ENCODE measurements around the gene ARRDC3. TPM values are rescaled to one million over a fixed set of nuclear protein-coding genes. Genes with fewer than 3 reads are reported as not detected.

ARRDC3 gene
- total and polyA plus RNA-seq, 2 experiments from 2014 or later, result 46.0 to 61.2 TPM

GRCh38 chr5:91417219-91417618, 34.1 kb upstream of the ARRDC3 start:
- Histone ChIP-seq H3K36me3 (ENCODE audit: low read depth) (no peaks in the 10 kb centered on the region), H3F3A (ENCODE audit: insufficient read depth) (no peaks in the 10 kb centered on the region), H2AFZ (no peak overlapping the region), H3K9me2 (ENCODE audit: insufficient read depth) (no peaks in the 10 kb centered on the region), H3K4me2 (ENCODE audit: unreplicated experiment) (no peak overlapping the region), H3K9me3 (ENCODE audit: low read depth) (no peaks in the 10 kb centered on the region), H3K27ac (no peak overlapping the region), H4K20me1 (ENCODE audit: insufficient read depth) (no peaks in the 10 kb centered on the region), H3K4me3 (no peak overlapping the region), H3K27me3 (replicated peaks; ENCODE audit: insufficient read depth) (no peaks in the 10 kb centered on the region), H3K9ac (no peak overlapping the region), H3K79me2 (ENCODE audit: insufficient read depth) (no peaks in the 10 kb centered on the region), H3K4me1 (ENCODE audit: insufficient read depth) (no peaks in the 10 kb centered on the region)
- TF ChIP-seq EZH2phosphoT487 (IDR thresholded peaks at IDR 0.05; ENCODE audit: insufficient read depth, low read depth) (no peak), EZH2 (IDR thresholded peaks at IDR 0.05; ENCODE audit: insufficient read depth, poor library complexity, severe bottlenecking) (no peak)
- DNase-seq, result no peak
- in situ Hi-C loops (cut with MboI), result loop anchor here (25.0 kb wide), 1 partner anchor 555 kb away; no protein-coding TSS in a partner anchor
- WGBS, 2 experiments (ENCODE audit: low coverage in 1 of 2, low lambda C conversion rate in 2 of 2, missing lambda C conversion rate in 2 of 2), result 88 to 92% methylated on average over 3 of the region's 3 CpGs

- no peak overlapping the region for H3K27ac ChIP-seq
- no peaks in the 10 kb centered on the region for H3K79me2 ChIP-seq (ENCODE audit: insufficient read depth)
- WGBS, 2 experiments (ENCODE audit: low coverage in 1 of 2, low lambda C conversion rate in 2 of 2, missing lambda C conversion rate in 2 of 2), result 71 to 77% methylated on average over 2 of the region's 2 CpGs
- no peaks in the 10 kb centered on the region for H3K27me3 ChIP-seq (replicated peaks; ENCODE audit: insufficient read depth)
- no peaks in the 10 kb centered on the region for H3F3A ChIP-seq (ENCODE audit: insufficient read depth)
- H3K9me2 ChIP-seq (ENCODE audit: insufficient read depth), result no peaks in the 10 kb centered on the region
- H3K9me3 ChIP-seq (ENCODE audit: low read depth), result no peaks in the 10 kb centered on the region
- no peaks in the 10 kb centered on the region for H4K20me1 ChIP-seq (ENCODE audit: insufficient read depth)
- H2AFZ ChIP-seq, result no peak overlapping the region
- no peaks in the 10 kb centered on the region for H3K36me3 ChIP-seq (ENCODE audit: low read depth)
- in situ Hi-C loops (cut with MboI), result loop anchor here (25.0 kb wide), 1 partner anchor 554 kb away; no protein-coding TSS in a partner anchor
- H3K4me1 ChIP-seq (ENCODE audit: insufficient read depth), result no peaks in the 10 kb centered on the region
- DNase-seq, result peak; percentile 9
- H3K9ac ChIP-seq, result no peak overlapping the region
- no peak for TF ChIP-seq EZH2phosphoT487 (IDR thresholded peaks at IDR 0.05; ENCODE audit: insufficient read depth, low read depth)
- TF ChIP-seq EZH2 (IDR thresholded peaks at IDR 0.05; ENCODE audit: insufficient read depth, poor library complexity, severe bottlenecking), result no peak
- H3K4me3 ChIP-seq, result no peak overlapping the region
- no peak overlapping the region for H3K4me2 ChIP-seq (ENCODE audit: unreplicated experiment)
Observed at GRCh38 chr5:91416491-91416890, 33.4 kb upstream of the ARRDC3 start.

- H3K4me3 ChIP-seq, result no peak overlapping the region
- no peak overlapping the region for H2AFZ ChIP-seq
- no peaks in the 10 kb centered on the region for H3K79me2 ChIP-seq (ENCODE audit: insufficient read depth)
- H3K9ac ChIP-seq, result no peak overlapping the region
- no peak for DNase-seq
- H3K36me3 ChIP-seq (ENCODE audit: low read depth), result no peaks in the 10 kb centered on the region
- H3K9me3 ChIP-seq (ENCODE audit: low read depth), result no peaks in the 10 kb centered on the region
- H3F3A ChIP-seq (ENCODE audit: insufficient read depth), result no peaks in the 10 kb centered on the region
- H4K20me1 ChIP-seq (ENCODE audit: insufficient read depth), result no peaks in the 10 kb centered on the region
- no peak for TF ChIP-seq EZH2 (IDR thresholded peaks at IDR 0.05; ENCODE audit: insufficient read depth, poor library complexity, severe bottlenecking)
- H3K4me1 ChIP-seq (ENCODE audit: insufficient read depth), result no peaks in the 10 kb centered on the region
- in situ Hi-C loops (cut with MboI), result loop anchor here (25.0 kb wide), 1 partner anchor 547 kb away; no protein-coding TSS in a partner anchor
- H3K27me3 ChIP-seq (replicated peaks; ENCODE audit: insufficient read depth), result no peaks in the 10 kb centered on the region
- no peaks in the 10 kb centered on the region for H3K9me2 ChIP-seq (ENCODE audit: insufficient read depth)
- no peak overlapping the region for H3K27ac ChIP-seq
- H3K4me2 ChIP-seq (ENCODE audit: unreplicated experiment), result no peak overlapping the region
- WGBS, 2 experiments (ENCODE audit: low coverage in 1 of 2, low lambda C conversion rate in 2 of 2, missing lambda C conversion rate in 2 of 2), result 81 to 86% methylated on average over 1 of the region's 1 CpG
Observed at GRCh38 chr5:91409304-91409703, 26.2 kb upstream of the ARRDC3 start.

- DNase-seq, result no peak
- TF ChIP-seq EZH2 (IDR thresholded peaks at IDR 0.05; ENCODE audit: insufficient read depth, poor library complexity, severe bottlenecking) (no peak), EZH2phosphoT487 (IDR thresholded peaks at IDR 0.05; ENCODE audit: insufficient read depth, low read depth) (no peak)
- in situ Hi-C loops (cut with MboI), result loop anchor here (25.0 kb wide), 1 partner anchor 546 kb away; no protein-coding TSS in a partner anchor
Observed at GRCh38 chr5:91408710-91409109, 25.6 kb upstream of the ARRDC3 start.

GRCh38 chr5:91407204-91407603, 24.1 kb upstream of the ARRDC3 start:
- Histone ChIP-seq H2AFZ (no peak overlapping the region), H3K79me2 (ENCODE audit: insufficient read depth) (no peaks in the 10 kb centered on the region), H4K20me1 (ENCODE audit: insufficient read depth) (no peaks in the 10 kb centered on the region), H3K4me1 (ENCODE audit: insufficient read depth) (peaks cover 12% of the 10 kb centered on the region), H3K9ac (no peak overlapping the region), H3K27me3 (replicated peaks; ENCODE audit: insufficient read depth) (no peaks in the 10 kb centered on the region), H3K4me2 (ENCODE audit: unreplicated experiment) (no peak overlapping the region), H3F3A (ENCODE audit: insufficient read depth) (no peaks in the 10 kb centered on the region), H3K9me2 (ENCODE audit: insufficient read depth) (no peaks in the 10 kb centered on the region), H3K9me3 (ENCODE audit: low read depth) (no peaks in the 10 kb centered on the region), H3K27ac (no peak overlapping the region), H3K36me3 (ENCODE audit: low read depth) (no peaks in the 10 kb centered on the region), H3K4me3 (no peak overlapping the region)
- in situ Hi-C loops (cut with MboI), result loop anchor here (25.0 kb wide), 1 partner anchor 545 kb away; no protein-coding TSS in a partner anchor
- no peak for TF ChIP-seq EZH2phosphoT487 (IDR thresholded peaks at IDR 0.05; ENCODE audit: insufficient read depth, low read depth)
- TF ChIP-seq EZH2 (IDR thresholded peaks at IDR 0.05; ENCODE audit: insufficient read depth, poor library complexity, severe bottlenecking), result no peak
- DNase-seq, result no peak
- 64 to 73% methylated on average over 1 of the region's 1 CpG for WGBS, 2 experiments (ENCODE audit: low coverage in 1 of 2, low lambda C conversion rate in 2 of 2, missing lambda C conversion rate in 2 of 2)

More at GRCh38 chr5:91408710-91409109, 25.6 kb upstream of the ARRDC3 start:
- Histone ChIP-seq H3K4me3 (no peak overlapping the region), H3K9ac (no peak overlapping the region), H3K9me2 (ENCODE audit: insufficient read depth) (no peaks in the 10 kb centered on the region), H3F3A (ENCODE audit: insufficient read depth) (no peaks in the 10 kb centered on the region), H3K27ac (no peak overlapping the region), H3K4me1 (ENCODE audit: insufficient read depth) (peaks cover 5% of the 10 kb centered on the region), H4K20me1 (ENCODE audit: insufficient read depth) (no peaks in the 10 kb centered on the region), H3K4me2 (ENCODE audit: unreplicated experiment) (no peak overlapping the region), H2AFZ (no peak overlapping the region), H3K36me3 (ENCODE audit: low read depth) (no peaks in the 10 kb centered on the region), H3K9me3 (ENCODE audit: low read depth) (no peaks in the 10 kb centered on the region), H3K27me3 (replicated peaks; ENCODE audit: insufficient read depth) (no peaks in the 10 kb centered on the region), H3K79me2 (ENCODE audit: insufficient read depth) (no peaks in the 10 kb centered on the region)
